GM12878 (cell line): Measurements from ENCODE around the gene TRPV5. TPM values are rescaled to one million over a fixed set of nuclear protein-coding genes. Genes with fewer than 3 reads are reported as not detected.

Experiments used
- ATAC-seq: fragments of 200-7000 bp; cut with Tn5 transposase; 3 replicates; pipeline ENCODE4 v1.9.1; 2020; ENCODE audit warnings: mild to moderate bottlenecking, moderate library complexity
- BruUV-seq: library from RNA; stranded (reverse); fragments of 400-500 nt; replicated peaks from 2 replicates; lab custom pipeline; 2021; lab: Mats Ljungman, UMichigan
- CTCF ChIA-PET: fragments of 300-600 bp; sonication (Branson Sonifier 250); formaldehyde crosslinking; extraction: SDS; loops from one replicate; lab custom pipeline; 2021; ENCODE audit warnings: inconsistent platforms; lab: Yijun Ruan, JAX
- POLR2A ChIA-PET: fragments of 350-600 bp; formaldehyde crosslinking; extraction: SDS; loops from one replicate; lab custom pipeline; 2021; ENCODE audit warnings: inconsistent platforms; lab: Charles Lee
- RAD21 ChIA-PET: fragments of 300-600 bp; sonication (Branson Sonifier 250); formaldehyde crosslinking; loops from one replicate; lab custom pipeline; 2023; ENCODE audit warnings: antibody characterized with exemption; ENCODE audit not compliant: unreplicated experiment; lab: Charles Lee
- SMC1A ChIA-PET: fragments of 300-600 bp; sonication (Branson Sonifier 250); formaldehyde crosslinking; loops from one replicate; lab custom pipeline; 2023; ENCODE audit not compliant: unreplicated experiment, uncharacterized antibody; lab: Charles Lee
- DNase-seq: peaks from one replicate; pipeline ENCODE4 v3.0.0-alpha.2; 2011; ENCODE audit warnings: low read depth, low spot score
- FAIRE-seq: peaks from 3 replicates; lab custom pipeline; 2011; peaks lifted over from hg19 to GRCh38; lab: Jason Lieb, UNC
- H2AFZ ChIP-seq: 2 replicates; pipeline ENCODE4 v1.6.0; 2011; ENCODE audit warnings: low read depth, low read length, control low read depth; ENCODE audit not compliant: control insufficient read depth
- H3K27ac ChIP-seq: 2 replicates; pipeline ENCODE4 v1.5.1; 2011; ENCODE audit warnings: control low read depth; ENCODE audit not compliant: control insufficient read depth, insufficient read depth
- H3K27me3 ChIP-seq, 2 experiments: replicated peaks in 1 of 2; 2 replicates each; pipeline versions ENCODE4 v1.6.0 to v1.6.1; 2011; ENCODE audit warnings: low read length in 1 of 2; ENCODE audit not compliant: control insufficient read depth in 2 of 2, insufficient read depth in 2 of 2
- H3K36me3 ChIP-seq, 2 experiments: 2 replicates each; pipeline ENCODE4 v1.5.1; 2011; ENCODE audit warnings: low read length in 1 of 2; ENCODE audit not compliant: control insufficient read depth in 2 of 2, insufficient read depth in 2 of 2
- H3K4me1 ChIP-seq: 2 replicates; pipeline ENCODE4 v1.6.1; 2011; ENCODE audit warnings: mild to moderate bottlenecking, low read length, moderate library complexity, mixed read lengths; ENCODE audit not compliant: control insufficient read depth, insufficient read depth
- H3K4me2 ChIP-seq: 2 replicates; pipeline ENCODE4 v1.6.0; 2011; ENCODE audit warnings: control low read depth; ENCODE audit not compliant: control insufficient read depth, insufficient read depth
- H3K4me3 ChIP-seq: fragments of 200-600 bp; sonication (generic); 2 replicates; pipeline ENCODE4 v1.5.1; 2016
- H3K79me2 ChIP-seq: 2 replicates; pipeline ENCODE4 v1.6.0; 2011; ENCODE audit warnings: low read length; ENCODE audit not compliant: control insufficient read depth, insufficient read depth
- H3K9ac ChIP-seq: 2 replicates; pipeline ENCODE4 v1.8.0; 2011; ENCODE audit warnings: low read length, control low read depth, mixed read lengths; ENCODE audit not compliant: control insufficient read depth, insufficient read depth
- H3K9me3 ChIP-seq: replicated peaks from 3 replicates; pipeline ENCODE4 v1.5.1; 2011; ENCODE audit warnings: mild to moderate bottlenecking, low read length; ENCODE audit not compliant: control insufficient read depth, insufficient read depth
- H4K20me1 ChIP-seq: 2 replicates; pipeline ENCODE4 v1.6.0; 2011; ENCODE audit not compliant: control insufficient read depth, insufficient read depth
- CEBPB ChIP-seq, 2 experiments: fragments of 150-350 bp in 1 of 2; IDR thresholded peaks; 2 replicates each; pipeline ENCODE4 v1.6.1; 2012 to 2014; ENCODE audit warnings: low read depth in 2 of 2, low read length in 2 of 2, borderline replicate concordance in 1 of 2, inconsistent platforms in 1 of 2
- CHD2 ChIP-seq: IDR thresholded peaks from 2 replicates; pipeline ENCODE4 v1.6.1; 2011; ENCODE audit warnings: low read depth, low read length, improper control_type of control experiment, borderline replicate concordance
- ESRRA ChIP-seq: IDR thresholded peaks from 2 replicates; pipeline ENCODE4 v1.6.1; 2012; ENCODE audit warnings: mild to moderate bottlenecking, low read length, improper control_type of control experiment
- HDAC2 ChIP-seq: fragments of 200-600 bp; sonication (generic); IDR thresholded peaks from 2 replicates; pipeline ENCODE4 v1.6.1; 2017
- KLF5 ChIP-seq: fragments of 450-650 bp; IDR thresholded peaks from 2 replicates; pipeline ENCODE4 v1.6.1; 2014; ENCODE audit warnings: mild to moderate bottlenecking; ENCODE audit not compliant: partially characterized antibody
- MTA2 ChIP-seq: fragments of 450-650 bp; IDR thresholded peaks from 2 replicates; pipeline ENCODE4 v1.6.1; 2016; ENCODE audit warnings: low read depth, mild to moderate bottlenecking, moderate library complexity
- MTA3 ChIP-seq: IDR thresholded peaks from 2 replicates; pipeline ENCODE4 v1.6.1; 2012; ENCODE audit warnings: low read length, inconsistent platforms, borderline replicate concordance
- NR2C1 ChIP-seq: fragments of 450-650 bp; IDR thresholded peaks from 2 replicates; pipeline ENCODE4 v1.6.1; 2017; ENCODE audit warnings: antibody characterized with exemption, mild to moderate bottlenecking, moderate library complexity
- NRF1 ChIP-seq: conservative IDR thresholded peaks from 2 replicates; pipeline ENCODE4 v1.6.1; 2011; ENCODE audit warnings: mild to moderate bottlenecking, low read depth, low read length, improper control_type of control experiment
- POLR2AphosphoS2 ChIP-seq: IDR thresholded peaks from 2 replicates; pipeline ENCODE4 v1.6.1; 2011; ENCODE audit warnings: low read depth, mild to moderate bottlenecking, low read length, improper control_type of control experiment, moderate library complexity
- POLR2AphosphoS5 ChIP-seq: IDR thresholded peaks from 2 replicates; pipeline ENCODE4 v1.6.1; 2011; ENCODE audit warnings: mild to moderate bottlenecking, low read length, inconsistent platforms
- RB1 ChIP-seq: fragments of 450-650 bp; formaldehyde crosslinking; IDR thresholded peaks from 2 replicates; pipeline ENCODE4 v1.6.1; 2017; ENCODE audit warnings: mild to moderate bottlenecking, borderline replicate concordance
- RFX5 ChIP-seq: IDR thresholded peaks from 2 replicates; pipeline ENCODE4 v1.6.1; 2011; ENCODE audit warnings: low read depth, low read length, improper control_type of control experiment
- SIN3A ChIP-seq: IDR thresholded peaks from 2 replicates; pipeline ENCODE4 v1.6.1; 2012; ENCODE audit warnings: low read depth, low read length, improper control_type of control experiment
- SMAD1 ChIP-seq: fragments of 450-650 bp; IDR thresholded peaks from 2 replicates; pipeline ENCODE4 v1.6.1; 2018; ENCODE audit warnings: mild to moderate bottlenecking, low read depth; ENCODE audit not compliant: partially characterized antibody
- WGBS: methylation state at CpG from one replicate; pipeline ENCODE4 v1.1.6; 2016; ENCODE audit warnings: low lambda C conversion rate; ENCODE audit not compliant: insufficient replicate concordance, insufficient coverage; ENCODE audit errors: missing lambda C conversion rate; 5-methylcytosine and 5-hydroxymethylcytosine counted together
- in situ Hi-C: fragments of 300-500 bp; cut with MboI; formaldehyde crosslinking; loops from 9 replicates; pipeline ENCODE4 v1.14.3; 2018; ENCODE audit warnings: mixed read lengths
- intact Hi-C: fragments of 100-400 bp; cut with micrococcal nuclease; formaldehyde crosslinking; loops from one replicate; pipeline ENCODE4 v1.14.2; 2022; ENCODE audit not compliant: unreplicated experiment
- polyA plus RNA-seq, 11 experiments: library from polyadenylated mRNA; depleted of rRNA in 4 of 11; unstranded in 6 of 11; stranded (reverse) in 5 of 11; fragments of >200 nt; fragmentation: Nextera tagmentation in 4 of 11; fragmentation: Illumina TruSeq in 1 of 11; extraction: Ambion mirVana in 4 of 11; extraction: Trizol in 1 of 11; gene quantifications; 1 replicate in 1 of 11; 2 replicates in 10 of 11; pipeline versions ENCODE4 v1.2.1 to v1.2.3, GENCODE V29; 2011 to 2016; ENCODE audit warnings: inconsistent platforms in 2 of 11, missing spikeins in 2 of 11, low read depth in 1 of 11
- total RNA-seq, 4 experiments: library from RNA; depleted of rRNA in 3 of 4; stranded (reverse); fragments of >200 nt in 3 of 4; fragmentation: Illumina TruSeq in 1 of 4; extraction: Trizol in 1 of 4; gene quantifications; 2 replicates each; pipeline versions ENCODE4 v1.2.1 to v1.2.3, GENCODE V29; 2013 to 2021
- TF ChIP-seq, protein P1 (sequence below): IDR thresholded peaks from 2 replicates; pipeline ENCODE4 v1.6.1; 2012; ENCODE audit warnings: low read depth, low read length, improper control_type of control experiment
- TF ChIP-seq, protein P2 (sequence below): fragments of 450-650 bp; IDR thresholded peaks from 2 replicates; pipeline ENCODE4 v1.6.1; 2016; ENCODE audit warnings: mild to moderate bottlenecking

Gene TRPV5
- total and polyA plus RNA-seq, 10 of the 15 experiments (the other 5 are each of a cell fraction or from before 2014, with no cell fraction given) = not detected

DNA sequence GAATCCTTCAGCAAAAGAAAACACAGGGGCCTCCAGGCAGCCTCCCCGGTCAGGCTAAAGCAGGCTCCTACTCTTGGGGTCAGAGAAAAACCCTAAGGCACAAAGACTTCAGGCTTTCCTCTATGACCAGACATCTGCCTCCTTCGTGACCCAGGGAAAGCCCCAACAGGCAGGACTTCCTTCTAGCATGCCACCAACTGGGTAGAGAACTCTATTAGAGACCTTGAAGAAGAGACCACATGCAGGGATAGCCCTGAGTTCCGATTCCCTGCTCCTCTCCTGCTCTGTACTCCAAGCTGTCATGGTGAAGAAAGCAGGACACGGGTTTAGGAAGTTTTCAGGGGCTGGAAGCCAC lies 49.3 kb downstream of the TRPV5 start:
- ChIA-PET RAD21 (no interaction called here), SMC1A (no interaction called here), CTCF (no interaction called here), POLR2A (no interaction called here)
- Histone ChIP-seq H3K4me3 (no peak overlapping the region), H3K79me2 (no peaks in the 10 kb centered on the region), H3K9me3 (no peaks in the 10 kb centered on the region), H3K27ac (no peak overlapping the region), H3K27me3 (0 out of 4 replicates have a peak, but pooled peaks cover 0 to 2% of the 10 kb centered on the region in 2 experiments), H3K4me2 (no peak overlapping the region), H3K4me1 (no peaks in the 10 kb centered on the region), H4K20me1 (no peaks in the 10 kb centered on the region), H3K9ac (no peak overlapping the region), H2AFZ (no peak overlapping the region), H3K36me3 (no peaks in the 10 kb centered on the region)
- FAIRE-seq = no peak
- no peak for DNase-seq
- BruUV-seq = no TSS peak
- 2% methylated on average over 4 of the region's 4 CpGs for WGBS
- in situ Hi-C loops = no loop called here
- no peak for TF ChIP-seq CHD2
- TF ChIP-seq ESRRA = no peak
- TF ChIP-seq SMAD1 = no peak
- no peak for TF ChIP-seq POLR2AphosphoS2
- TF ChIP-seq KLF5 = no peak
- intact Hi-C loops = no loop called here
- peak; percentile 40; the same call in 2 of the 3 replicates for ATAC-seq

DNA sequence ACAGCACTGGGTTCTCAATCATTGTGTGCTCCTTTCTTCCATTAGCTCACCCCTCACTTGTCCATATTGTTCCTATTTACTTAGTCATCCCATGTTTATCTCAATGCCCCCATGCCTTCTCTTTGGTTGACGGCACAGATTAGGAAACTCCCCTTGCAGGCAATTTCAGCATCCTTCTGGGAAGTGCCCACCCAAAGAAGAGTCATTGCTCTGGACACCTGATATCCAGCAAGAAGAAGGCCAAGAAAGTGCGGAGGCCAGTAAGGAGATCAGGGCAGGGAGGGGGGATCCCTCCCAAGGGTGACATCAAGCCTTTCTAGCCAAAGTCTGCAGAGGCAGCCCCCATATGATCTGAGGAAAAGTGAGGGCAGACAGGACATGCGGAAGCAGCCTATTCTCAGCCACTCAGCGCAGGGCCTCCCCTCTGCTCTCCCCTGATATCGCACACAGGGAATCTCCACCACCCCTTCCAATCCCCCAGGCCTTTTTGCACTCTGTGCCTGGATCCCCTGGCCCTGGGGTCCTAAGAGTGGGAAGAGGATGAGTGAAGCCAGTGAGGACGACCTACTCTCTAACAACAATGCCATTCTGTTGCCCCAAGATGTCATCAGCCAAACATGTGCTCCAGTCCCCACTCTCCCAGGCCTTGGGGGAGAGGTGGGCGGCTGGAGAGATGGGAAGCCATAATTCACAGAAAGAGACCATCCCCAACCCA lies 49.8 kb downstream of the TRPV5 start:
- Histone ChIP-seq H3K36me3 (no peaks in the 10 kb centered on the region), H3K9me3 (no peaks in the 10 kb centered on the region), H3K9ac (no peak overlapping the region), H3K27ac (no peak overlapping the region), H2AFZ (no peak overlapping the region), H3K4me3 (no peak overlapping the region), H3K27me3 (0 out of 4 replicates have a peak, but pooled peaks cover 0 to 2% of the 10 kb centered on the region in 2 experiments), H3K4me2 (no peak overlapping the region), H3K4me1 (no peaks in the 10 kb centered on the region), H3K79me2 (no peaks in the 10 kb centered on the region), H4K20me1 (no peaks in the 10 kb centered on the region)
- intact Hi-C loops (no loop called here), in situ Hi-C loops (no loop called here)
- ATAC-seq (no peak), DNase-seq (no peak), FAIRE-seq (no peak)
- no TSS peak for BruUV-seq
- RAD21 ChIA-PET = no interaction called here
- CTCF ChIA-PET = interaction anchor here (3.1 to 7.1 kb wide), 2 partner anchors 11 to 120 kb away, joined by 18 to 123 read pairs; no protein-coding TSS in a partner anchor
- SMC1A ChIA-PET = interaction anchor here (4.6 kb wide), 1 partner anchor 118 kb away, joined by 39 read pairs; no protein-coding TSS in a partner anchor
- POLR2A ChIA-PET = no interaction called here
- WGBS = 51% methylated on average over 7 of the region's 7 CpGs
- no peak for TF ChIP-seq MTA3
- no peak for TF ChIP-seq MTA2
- TF ChIP-seq CEBPB (IDR thresholded peaks at IDR 0.05; ENCODE audit: borderline replicate concordance in 1 of 2, low read depth in 2 of 2, low read length in 2 of 2) = no peak
- no peak for TF ChIP-seq POLR2AphosphoS5
- TF ChIP-seq RFX5 = no peak
- TF ChIP-seq NRF1 = no peak
- TF ChIP-seq, protein P1, sequence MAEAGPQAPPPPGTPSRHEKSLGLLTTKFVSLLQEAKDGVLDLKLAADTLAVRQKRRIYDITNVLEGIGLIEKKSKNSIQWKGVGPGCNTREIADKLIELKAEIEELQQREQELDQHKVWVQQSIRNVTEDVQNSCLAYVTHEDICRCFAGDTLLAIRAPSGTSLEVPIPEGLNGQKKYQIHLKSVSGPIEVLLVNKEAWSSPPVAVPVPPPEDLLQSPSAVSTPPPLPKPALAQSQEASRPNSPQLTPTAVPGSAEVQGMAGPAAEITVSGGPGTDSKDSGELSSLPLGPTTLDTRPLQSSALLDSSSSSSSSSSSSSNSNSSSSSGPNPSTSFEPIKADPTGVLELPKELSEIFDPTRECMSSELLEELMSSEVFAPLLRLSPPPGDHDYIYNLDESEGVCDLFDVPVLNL = no peak
- no peak for TF ChIP-seq RB1
- TF ChIP-seq NR2C1 = no peak
- TF ChIP-seq SIN3A = no peak
- TF ChIP-seq, protein P2, sequence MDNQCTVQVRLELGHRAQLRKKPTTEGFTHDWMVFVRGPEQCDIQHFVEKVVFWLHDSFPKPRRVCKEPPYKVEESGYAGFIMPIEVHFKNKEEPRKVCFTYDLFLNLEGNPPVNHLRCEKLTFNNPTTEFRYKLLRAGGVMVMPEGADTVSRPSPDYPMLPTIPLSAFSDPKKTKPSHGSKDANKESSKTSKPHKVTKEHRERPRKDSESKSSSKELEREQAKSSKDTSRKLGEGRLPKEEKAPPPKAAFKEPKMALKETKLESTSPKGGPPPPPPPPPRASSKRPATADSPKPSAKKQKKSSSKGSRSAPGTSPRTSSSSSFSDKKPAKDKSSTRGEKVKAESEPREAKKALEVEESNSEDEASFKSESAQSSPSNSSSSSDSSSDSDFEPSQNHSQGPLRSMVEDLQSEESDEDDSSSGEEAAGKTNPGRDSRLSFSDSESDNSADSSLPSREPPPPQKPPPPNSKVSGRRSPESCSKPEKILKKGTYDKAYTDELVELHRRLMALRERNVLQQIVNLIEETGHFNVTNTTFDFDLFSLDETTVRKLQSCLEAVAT = no peak
- no peak for TF ChIP-seq HDAC2
